ES-I3 (cell line): ENCODE results near the gene EGLN2.
"Not testable (repeated sequence)": the region's sequence is repeated elsewhere in the genome, so short reads cannot be mapped to it uniquely, and the experiment has no call there.

Experiments used
- H3K36me3 ChIP-seq: 2 replicates; pipeline ENCODE4 v1.6.1; 2013; ENCODE audit warnings: mild to moderate bottlenecking, low read length, control low read depth, moderate library complexity; ENCODE audit not compliant: insufficient read depth
- H3K4me1 ChIP-seq: 2 replicates; pipeline ENCODE4 v1.6.1; 2013; ENCODE audit warnings: mild to moderate bottlenecking, control low read depth, low read length; ENCODE audit not compliant: insufficient read depth
- H3K9ac ChIP-seq: 2 replicates; pipeline ENCODE4 v1.6.1; 2013; ENCODE audit warnings: low read depth, mild to moderate bottlenecking, low read length, moderate library complexity
- H3K9me3 ChIP-seq: 2 replicates; pipeline ENCODE4 v1.6.1; 2013; ENCODE audit warnings: mild to moderate bottlenecking, low read length, moderate library complexity; ENCODE audit not compliant: control insufficient read depth, insufficient read depth

EGLN2 gene

GRCh38 chr19:40852467-40853152 lies 53.6 kb downstream of the EGLN2 start:
- H3K4me1 ChIP-seq, H3K9ac ChIP-seq, H3K36me3 ChIP-seq, H3K9me3 ChIP-seq: not testable (repeated sequence)
